NT2/D1 (cell line): ENCODE measurements around the gene BANF1.

ENCODE experiments used
- DNase-seq: peaks from one replicate; pipeline ENCODE4 v3.0.0-alpha.2; 2011; ENCODE audit warnings: low read depth, low spot score
- H3K27me3 ChIP-seq: 2 replicates; pipeline ENCODE4 v1.6.0; 2011; ENCODE audit warnings: mild to moderate bottlenecking; ENCODE audit not compliant: insufficient read length, insufficient read depth
- H3K36me3 ChIP-seq: 2 replicates; pipeline ENCODE4 v1.6.1; 2011; ENCODE audit warnings: mild to moderate bottlenecking, low read length, mixed read lengths; ENCODE audit not compliant: insufficient read depth, insufficient read length
- H3K4me1 ChIP-seq: 2 replicates; pipeline ENCODE4 v1.5.1; 2011; ENCODE audit not compliant: insufficient read depth, insufficient read length
- H3K4me3 ChIP-seq: 2 replicates; pipeline ENCODE4 v1.5.1; 2011; ENCODE audit warnings: low read depth; ENCODE audit not compliant: insufficient read length
- H3K9ac ChIP-seq: 2 replicates; pipeline ENCODE4 v1.6.0; 2011; ENCODE audit warnings: low read depth; ENCODE audit not compliant: insufficient read length
- H3K9me3 ChIP-seq: 2 replicates; pipeline ENCODE4 v1.5.1; 2011; ENCODE audit warnings: mild to moderate bottlenecking, low read length; ENCODE audit not compliant: insufficient read depth
- SUZ12 ChIP-seq: IDR thresholded peaks from 2 replicates; pipeline ENCODE4 v1.6.1; 2011; ENCODE audit not compliant: insufficient read length, insufficient read depth; ENCODE audit errors: extremely low read depth
- YY1 ChIP-seq: IDR thresholded peaks from 2 replicates; pipeline ENCODE4 v1.6.1; 2011; ENCODE audit not compliant: insufficient read length, insufficient read depth
- ZNF274 ChIP-seq: IDR thresholded peaks from 2 replicates; pipeline ENCODE4 v1.6.1; 2011; ENCODE audit warnings: mild to moderate bottlenecking, low read depth, low read length

BANF1 gene

DNA sequence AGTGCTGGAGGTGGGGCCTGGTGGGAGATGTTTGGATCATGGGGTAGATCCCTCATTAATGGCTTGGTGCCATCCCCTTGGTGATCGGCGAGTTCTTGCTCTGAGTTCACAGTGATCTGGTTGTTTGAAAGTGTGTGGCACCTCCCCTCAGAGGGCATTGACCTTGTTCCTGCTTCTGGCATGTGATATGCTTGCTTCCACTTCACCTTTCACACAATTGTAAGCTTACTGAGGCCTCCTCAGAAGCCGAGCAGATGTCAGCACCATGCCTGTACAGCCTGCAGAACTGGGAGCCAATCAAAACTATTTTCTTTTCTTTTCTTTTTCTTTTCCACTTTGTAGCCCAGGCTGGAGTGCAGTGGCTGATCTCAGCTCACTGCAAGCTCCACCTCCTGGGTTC is 35.0 kb downstream of the BANF1 start:
- Histone ChIP-seq H3K36me3 (no peaks in the 10 kb centered on the region), H3K9me3 (peaks cover 4% of the 10 kb centered on the region; the same call in 1 of the 2 replicates), H3K9ac (no peak overlapping the region), H3K27me3 (no peaks in the 10 kb centered on the region), H3K4me1 (no peaks in the 10 kb centered on the region), H3K4me3 (no peak overlapping the region)
- TF ChIP-seq SUZ12 (no peak), YY1 (no peak), ZNF274 (no peak)
- DNase-seq, result no peak

DNA sequence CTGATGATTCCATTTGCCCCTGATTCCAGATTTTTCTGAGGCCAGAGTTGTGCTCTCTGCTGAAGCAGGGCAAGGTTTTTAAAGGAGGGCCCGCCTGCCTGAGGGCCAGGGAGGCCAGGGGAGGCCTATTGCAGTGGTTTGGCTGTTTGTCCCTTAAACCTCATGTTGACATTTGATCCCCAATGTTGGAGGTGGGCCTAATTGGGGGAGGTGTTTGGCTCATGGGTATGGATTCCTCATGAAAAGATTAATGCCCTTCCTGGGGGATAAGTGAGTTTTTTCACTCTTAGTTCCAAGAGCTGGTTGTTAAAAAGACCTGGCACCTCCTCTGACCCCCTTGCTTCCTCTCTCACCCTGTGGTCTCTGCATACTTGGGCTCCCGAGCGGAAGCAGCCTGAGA is 37.5 kb downstream of the BANF1 start:
- Histone ChIP-seq H3K9ac (no peak overlapping the region), H3K4me1 (no peaks in the 10 kb centered on the region), H3K9me3 (peaks cover 4% of the 10 kb centered on the region; the same call in 1 of the 2 replicates), H3K27me3 (no peaks in the 10 kb centered on the region), H3K4me3 (no peak overlapping the region), H3K36me3 (peaks cover 3% of the 10 kb centered on the region)
- DNase-seq, result no peak
- TF ChIP-seq ZNF274 (no peak), YY1 (no peak), SUZ12 (no peak)

DNA sequence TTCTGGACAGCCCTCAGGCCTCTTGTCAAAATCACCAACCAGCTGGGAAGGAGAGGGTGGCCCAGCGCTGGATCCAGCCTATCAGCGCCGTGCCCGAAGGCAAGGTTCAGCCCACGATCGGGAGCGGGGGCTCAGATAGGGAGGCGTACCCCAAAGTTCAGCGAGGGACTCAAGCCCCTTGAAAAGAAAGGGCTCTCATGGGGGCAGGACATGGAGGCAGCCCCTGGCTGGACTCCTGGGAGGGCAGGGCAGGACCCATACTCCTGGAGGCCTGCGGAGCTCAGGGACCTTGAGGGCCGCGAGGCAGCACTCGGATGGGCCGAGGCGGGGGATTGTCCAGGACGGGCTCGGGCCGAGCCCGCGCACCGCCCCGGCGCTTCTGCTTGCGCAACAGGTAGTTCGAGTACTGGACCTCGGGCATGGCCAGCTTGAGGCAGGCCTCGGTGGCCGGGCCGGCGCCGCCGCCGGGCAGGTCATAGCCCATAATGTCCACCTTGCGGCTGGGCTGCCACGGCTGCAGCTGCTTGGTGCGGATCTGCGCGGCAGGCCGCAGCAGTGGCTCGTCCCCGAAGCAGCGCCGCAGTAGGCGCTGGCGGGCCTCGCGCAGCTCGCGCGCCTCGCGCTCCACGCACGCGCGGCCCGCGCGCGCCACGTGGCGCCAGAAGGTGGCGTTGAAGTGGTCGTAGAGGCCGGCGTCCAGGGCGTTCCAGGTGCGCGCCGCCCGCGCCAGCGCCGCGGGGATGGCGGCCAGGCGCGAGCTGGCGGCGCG is 40.1 kb downstream of the BANF1 start:
- DNase-seq, result no peak
- Histone ChIP-seq H3K27me3 (no peaks in the 10 kb centered on the region), H3K9me3 (no peaks in the 10 kb centered on the region; the same call in 1 of the 2 replicates), H3K4me3 (no peak overlapping the region), H3K36me3 (peaks cover 3% of the 10 kb centered on the region), H3K4me1 (no peaks in the 10 kb centered on the region), H3K9ac (no peak overlapping the region)
- no peak for TF ChIP-seq ZNF274
- TF ChIP-seq SUZ12, result no peak
- TF ChIP-seq YY1, result no peak

DNA sequence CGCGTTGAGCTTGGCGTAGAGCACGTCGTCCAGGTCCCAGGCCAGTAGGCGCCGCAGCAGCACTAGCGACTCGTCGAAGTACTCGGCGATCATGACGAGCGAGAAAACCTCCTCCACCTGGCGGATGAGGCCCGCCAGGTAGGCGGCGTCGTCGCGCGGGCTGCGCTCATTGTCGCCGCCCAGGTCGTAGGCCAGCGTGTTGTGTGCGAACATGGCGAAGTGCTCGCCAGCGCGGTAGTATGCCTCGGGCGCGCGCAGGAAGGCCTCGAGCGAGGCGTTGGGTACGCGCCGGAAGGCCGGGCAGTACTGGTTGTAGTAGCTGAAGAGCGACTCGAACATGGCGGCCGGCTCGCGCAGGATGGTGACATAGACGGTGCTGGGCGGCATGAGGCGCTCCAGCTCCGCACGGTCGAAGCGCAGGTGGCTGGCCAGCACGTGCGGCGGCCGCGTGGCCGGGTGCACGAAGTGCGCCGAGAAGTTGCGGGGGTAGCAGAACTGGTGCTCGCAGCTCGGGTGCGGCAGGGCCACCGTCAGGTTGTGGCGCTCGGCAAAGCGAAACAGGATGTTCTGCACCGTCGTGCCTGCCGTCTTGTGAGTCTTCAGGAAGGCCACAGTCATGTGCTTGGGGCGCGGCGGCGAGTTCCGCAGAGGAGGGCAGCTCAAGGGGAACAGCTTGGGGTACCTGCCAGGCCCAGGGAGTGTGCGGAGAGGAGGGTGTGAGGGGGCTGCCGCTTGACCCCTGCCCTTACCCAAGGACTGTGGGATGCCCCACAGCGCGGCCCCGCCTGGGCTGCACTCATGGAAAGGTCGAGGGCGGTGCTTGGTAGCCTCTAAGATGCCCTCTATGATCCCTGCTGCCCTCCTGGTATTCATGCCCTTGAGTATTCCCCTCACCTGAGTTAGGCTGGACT is 40.9 kb downstream of the BANF1 start:
- H3K36me3 ChIP-seq, result peaks cover 3% of the 10 kb centered on the region
- no peak overlapping the region for H3K9ac ChIP-seq
- no peaks in the 10 kb centered on the region for H3K4me1 ChIP-seq
- no peak for DNase-seq
- no peaks in the 10 kb centered on the region for H3K9me3 ChIP-seq
- H3K27me3 ChIP-seq, result no peaks in the 10 kb centered on the region
- TF ChIP-seq ZNF274 (no peak), YY1 (no peak), SUZ12 (no peak)
- H3K4me3 ChIP-seq, result no peak overlapping the region

DNA sequence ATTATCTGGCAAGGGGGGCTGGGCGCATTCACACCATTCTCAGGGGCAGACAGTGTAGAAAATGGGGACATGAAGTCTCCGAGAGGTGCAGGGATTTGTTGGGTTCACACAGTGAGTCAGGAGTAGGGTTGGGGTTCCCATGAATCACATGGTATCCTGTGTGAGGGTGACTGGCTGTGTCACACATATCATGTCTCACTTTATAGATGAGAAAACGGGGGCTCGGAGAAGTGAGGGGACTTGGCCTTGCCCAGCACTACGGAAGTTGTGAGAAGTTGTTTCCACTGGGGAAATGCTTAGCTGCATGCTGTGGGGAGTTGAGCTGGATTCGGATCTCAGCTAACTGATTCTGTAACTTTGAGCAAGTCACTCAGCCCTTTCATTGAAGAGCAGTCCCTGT is 42.5 kb downstream of the BANF1 start:
- H3K4me3 ChIP-seq, result no peak overlapping the region
- TF ChIP-seq YY1, result no peak
- no peak for TF ChIP-seq SUZ12
- TF ChIP-seq ZNF274, result no peak
- H3K4me1 ChIP-seq, result peaks cover 4% of the 10 kb centered on the region
- H3K36me3 ChIP-seq, result peaks cover 3% of the 10 kb centered on the region
- no peak overlapping the region for H3K9ac ChIP-seq
- no peaks in the 10 kb centered on the region for H3K9me3 ChIP-seq
- no peak for DNase-seq
- peaks cover 2% of the 10 kb centered on the region for H3K27me3 ChIP-seq

DNA sequence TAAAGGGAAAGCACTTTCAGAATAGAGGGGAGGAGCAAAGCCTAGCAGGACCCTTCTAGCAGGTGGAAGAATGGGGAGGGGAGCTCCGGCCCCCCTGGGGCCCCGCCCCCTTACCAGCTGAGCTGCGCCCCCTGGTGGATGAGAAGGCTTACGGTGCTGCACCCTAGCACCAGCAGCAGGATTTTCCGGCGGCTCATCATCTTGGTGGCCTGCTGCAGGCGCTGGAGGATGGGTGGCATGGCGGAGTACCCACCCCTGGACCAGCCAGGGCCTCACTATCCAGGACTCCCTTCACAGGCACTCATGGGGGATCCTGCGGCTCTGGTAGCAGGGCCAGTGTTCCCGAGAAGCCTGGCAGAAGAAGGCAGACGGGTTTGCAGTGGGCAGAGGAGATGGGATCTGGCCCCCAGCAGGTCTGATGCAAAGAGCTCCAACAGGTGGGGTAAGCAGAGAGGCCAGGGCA is 42.9 kb downstream of the BANF1 start:
- Histone ChIP-seq H3K4me3 (no peak overlapping the region), H3K27me3 (peaks cover 2% of the 10 kb centered on the region), H3K4me1 (peaks cover 4% of the 10 kb centered on the region), H3K9me3 (no peaks in the 10 kb centered on the region), H3K36me3 (peaks cover 3% of the 10 kb centered on the region), H3K9ac (peak overlapping the region; percentile 3)
- TF ChIP-seq ZNF274 (no peak), YY1 (no peak), SUZ12 (no peak)
- DNase-seq, result peak; percentile 63

DNA sequence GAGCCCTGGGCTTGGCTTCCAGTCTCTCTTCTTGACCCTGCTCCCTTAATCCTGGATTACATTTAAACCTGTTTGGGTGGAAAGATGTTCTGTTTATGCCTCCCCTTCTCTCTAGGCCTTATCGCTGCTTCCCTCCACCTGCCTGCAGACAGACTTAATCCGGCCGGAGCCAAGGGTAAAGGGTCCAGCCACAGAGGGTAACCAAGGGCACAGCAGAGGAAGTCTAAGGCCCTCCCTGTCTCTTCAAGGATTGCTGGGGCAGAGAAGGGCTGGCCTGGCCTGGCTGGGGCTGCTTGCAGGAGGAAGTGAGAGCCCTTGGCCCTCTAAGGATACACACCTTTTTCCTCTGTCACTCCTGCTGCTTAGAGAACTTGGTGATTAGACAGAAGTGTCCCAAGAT is 44.6 kb downstream of the BANF1 start:
- no peak overlapping the region for H3K4me3 ChIP-seq
- no peak for DNase-seq
- H3K27me3 ChIP-seq, result peaks cover 2% of the 10 kb centered on the region
- H3K4me1 ChIP-seq, result peaks cover 9% of the 10 kb centered on the region
- H3K36me3 ChIP-seq, result peaks cover 3% of the 10 kb centered on the region
- H3K9me3 ChIP-seq, result no peaks in the 10 kb centered on the region
- no peak for TF ChIP-seq SUZ12
- TF ChIP-seq ZNF274, result no peak
- TF ChIP-seq YY1, result no peak
- no peak overlapping the region for H3K9ac ChIP-seq
